HL-60 (cell line): ENCODE results near the gene IL36B.

Experiments
- DNase-seq, 2 experiments: peaks; one replicate each; pipeline ENCODE4 v3.0.0-alpha.2; 2010 to 2020; ENCODE audit warnings: low read depth in 1 of 2, low spot score in 1 of 2
- H3K27ac ChIP-seq: fragments of 250-450 bp; sonication (Bioruptor Pico); replicated peaks from 2 replicates; pipeline ENCODE4 v1.5.1; 2020; ENCODE audit warnings: mild to moderate bottlenecking, moderate library complexity
- H3K27me3 ChIP-seq: fragments of 250-450 bp; sonication (Bioruptor Pico); 2 replicates; pipeline ENCODE4 v1.5.1; 2021; ENCODE audit warnings: mild to moderate bottlenecking, moderate library complexity; ENCODE audit not compliant: insufficient read depth, poor library complexity, severe bottlenecking
- H3K4me3 ChIP-seq: replicated peaks from 2 replicates; pipeline ENCODE4 v1.5.1; 2011; ENCODE audit warnings: mild to moderate bottlenecking, control low read depth, low read length; ENCODE audit not compliant: insufficient read depth
- GABPA ChIP-seq: IDR thresholded peaks from 2 replicates; pipeline ENCODE4 v1.6.1; 2012; ENCODE audit warnings: low read depth
- POLR2AphosphoS5 ChIP-seq: IDR thresholded peaks from 2 replicates; pipeline ENCODE4 v1.6.1; 2012; ENCODE audit warnings: low read depth
- REST ChIP-seq: IDR thresholded peaks from 2 replicates; pipeline ENCODE4 v1.6.1; 2012; ENCODE audit warnings: low read depth; ENCODE audit not compliant: insufficient replicate concordance
- SPI1 ChIP-seq: IDR thresholded peaks from 2 replicates; pipeline ENCODE4 v1.6.1; 2012; ENCODE audit warnings: low read depth, mild to moderate bottlenecking, borderline replicate concordance
- TF ChIP-seq, protein P1 (sequence below): IDR thresholded peaks from one replicate; pipeline ENCODE4 v1.5.1; 2011; ENCODE audit warnings: low read length, control low read depth, inconsistent platforms; ENCODE audit not compliant: insufficient read depth

IL36B gene

DNA sequence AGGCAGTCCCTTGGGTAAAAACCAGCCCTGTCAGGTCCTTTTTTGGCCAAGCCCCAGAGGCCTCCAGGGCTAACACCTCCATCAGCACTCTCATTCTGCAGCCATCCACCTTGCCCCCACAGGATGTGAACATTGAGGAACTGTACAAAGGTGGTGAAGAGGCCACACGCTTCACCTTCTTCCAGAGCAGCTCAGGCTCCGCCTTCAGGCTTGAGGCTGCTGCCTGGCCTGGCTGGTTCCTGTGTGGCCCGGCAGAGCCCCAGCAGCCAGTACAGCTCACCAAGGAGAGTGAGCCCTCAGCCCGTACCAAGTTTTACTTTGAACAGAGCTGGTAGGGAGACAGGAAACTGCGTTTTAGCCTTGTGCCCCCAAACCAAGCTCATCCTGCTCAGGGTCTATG, 22.4 kb upstream of the IL36B start:
- no peak overlapping the region for H3K4me3 ChIP-seq
- TF ChIP-seq GABPA (no peak), POLR2AphosphoS5 (no peak), SPI1 (no peak), REST (no peak)
- TF ChIP-seq, protein P1, sequence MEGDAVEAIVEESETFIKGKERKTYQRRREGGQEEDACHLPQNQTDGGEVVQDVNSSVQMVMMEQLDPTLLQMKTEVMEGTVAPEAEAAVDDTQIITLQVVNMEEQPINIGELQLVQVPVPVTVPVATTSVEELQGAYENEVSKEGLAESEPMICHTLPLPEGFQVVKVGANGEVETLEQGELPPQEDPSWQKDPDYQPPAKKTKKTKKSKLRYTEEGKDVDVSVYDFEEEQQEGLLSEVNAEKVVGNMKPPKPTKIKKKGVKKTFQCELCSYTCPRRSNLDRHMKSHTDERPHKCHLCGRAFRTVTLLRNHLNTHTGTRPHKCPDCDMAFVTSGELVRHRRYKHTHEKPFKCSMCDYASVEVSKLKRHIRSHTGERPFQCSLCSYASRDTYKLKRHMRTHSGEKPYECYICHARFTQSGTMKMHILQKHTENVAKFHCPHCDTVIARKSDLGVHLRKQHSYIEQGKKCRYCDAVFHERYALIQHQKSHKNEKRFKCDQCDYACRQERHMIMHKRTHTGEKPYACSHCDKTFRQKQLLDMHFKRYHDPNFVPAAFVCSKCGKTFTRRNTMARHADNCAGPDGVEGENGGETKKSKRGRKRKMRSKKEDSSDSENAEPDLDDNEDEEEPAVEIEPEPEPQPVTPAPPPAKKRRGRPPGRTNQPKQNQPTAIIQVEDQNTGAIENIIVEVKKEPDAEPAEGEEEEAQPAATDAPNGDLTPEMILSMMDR, result no peak
- H3K27me3 ChIP-seq, result no peaks in the 10 kb centered on the region
- H3K27ac ChIP-seq, result no peak overlapping the region
- DNase-seq, result no peak

DNA sequence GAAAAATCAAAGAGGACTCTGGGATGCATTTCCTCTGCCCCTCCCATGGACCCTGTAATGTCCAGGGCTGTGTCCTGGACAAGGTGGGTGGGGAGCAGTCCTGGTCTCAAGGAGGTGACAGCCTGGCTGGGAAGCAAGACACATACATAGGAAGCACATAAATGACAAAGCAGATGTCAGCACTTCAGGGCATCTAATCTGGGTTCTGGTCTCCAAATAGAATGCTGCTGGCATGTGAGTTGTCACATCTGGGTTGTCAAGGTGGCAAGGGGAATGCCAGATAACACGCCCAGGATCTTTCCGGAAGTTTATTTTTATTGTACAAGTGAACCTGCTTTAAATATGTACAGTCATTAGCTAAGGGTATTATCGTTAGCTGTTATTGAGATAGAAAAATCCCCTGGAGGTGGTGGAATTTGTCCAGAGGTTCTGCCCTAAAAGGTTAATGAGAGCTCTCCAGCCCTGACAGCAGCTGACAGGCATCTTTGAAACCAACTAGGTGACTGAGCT, 20.7 kb upstream of the IL36B start:
- Histone ChIP-seq H3K27me3 (no peaks in the 10 kb centered on the region), H3K4me3 (no peak overlapping the region), H3K27ac (no peak overlapping the region)
- TF ChIP-seq SPI1 (no peak), REST (no peak), POLR2AphosphoS5 (no peak), GABPA (no peak)
- TF ChIP-seq, protein P1, result no peak
- DNase-seq, result no peak

DNA sequence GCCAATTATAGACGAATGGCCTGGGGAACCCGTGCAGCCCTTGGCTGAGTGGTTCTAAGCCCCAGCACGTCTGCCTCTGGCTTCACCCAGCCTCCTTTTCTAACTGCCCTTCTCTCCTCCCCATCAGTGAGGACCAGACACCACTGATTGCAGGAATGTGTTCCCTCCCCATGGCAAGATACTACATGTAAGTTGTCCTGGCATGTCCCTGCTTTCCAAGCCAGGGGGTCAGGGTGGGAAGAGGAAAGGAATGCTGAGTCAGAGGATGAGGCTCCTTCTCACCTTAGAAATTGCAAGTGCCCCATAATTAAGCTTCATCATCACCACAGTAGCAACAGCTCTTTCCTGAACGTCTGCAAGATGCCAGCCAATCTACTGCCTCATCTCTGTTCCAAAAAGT, 19.9 kb upstream of the IL36B start:
- Histone ChIP-seq H3K27me3 (no peaks in the 10 kb centered on the region), H3K27ac (no peak overlapping the region), H3K4me3 (no peak overlapping the region)
- no peak for DNase-seq
- TF ChIP-seq, protein P1, result no peak
- TF ChIP-seq POLR2AphosphoS5 (no peak), SPI1 (no peak), GABPA (no peak), REST (no peak)
